Measurements from ENCODE around the gene DKK2.

GRCh38 chr4:106953036-106953705 lies 82.9 kb downstream of the DKK2 start:
- TF ChIP-seq POLR2AphosphoS5 (IDR thresholded peaks at IDR 0.05; ENCODE audit: low read depth, low read length) (no peak), TAF1 (IDR thresholded peaks at IDR 0.05; ENCODE audit: borderline replicate concordance, low read depth, low read length) (no peak)

All from GM12892 (cell line).